ENCODE results near the gene HOOK2. TPM values are rescaled to one million over a fixed set of nuclear protein-coding genes. Genes with fewer than 3 reads are reported as not detected.

HOOK2 gene
- total RNA-seq, 1 experiment from 2014 or later, result 70.0 TPM

DNA sequence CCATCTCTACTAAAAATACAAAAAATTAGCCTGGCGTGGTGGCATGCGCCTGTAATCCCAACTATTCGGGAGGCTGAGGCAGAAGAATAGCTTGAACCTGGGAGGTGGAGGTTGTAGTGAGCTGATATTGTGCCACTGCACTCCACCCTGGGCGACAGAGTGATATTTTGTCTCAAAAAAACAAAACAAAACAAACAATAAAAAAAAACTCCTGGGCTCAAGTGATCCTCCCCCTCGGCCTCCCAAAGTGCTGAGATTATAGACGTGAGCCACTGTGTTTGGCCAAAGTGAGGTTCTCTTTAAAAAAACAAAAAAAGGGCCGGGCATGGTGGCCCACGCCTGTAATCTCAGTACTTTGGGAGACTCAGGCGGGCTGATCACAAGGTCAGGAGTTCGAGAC is 12.1 kb upstream of the HOOK2 start (continued):
- TF ChIP-seq USF2 (CRISPR knock-in tag; IDR thresholded peaks at IDR 0.05) (no peak), NFYB (CRISPR knock-in tag; conservative IDR thresholded peaks at IDR 0.05; ENCODE audit: low read depth) (no peak), ZNF232 (CRISPR knock-in tag; IDR thresholded peaks at IDR 0.05) (no peak), ZNF219 (CRISPR knock-in tag; IDR thresholded peaks at IDR 0.05; ENCODE audit: borderline replicate concordance) (no peak), EMX1 (CRISPR knock-in tag; IDR thresholded peaks at IDR 0.05) (no peak), ZNF396 (CRISPR knock-in tag; IDR thresholded peaks at IDR 0.05; ENCODE audit: borderline replicate concordance) (no peak)
- TF ChIP-seq, protein P1, sequence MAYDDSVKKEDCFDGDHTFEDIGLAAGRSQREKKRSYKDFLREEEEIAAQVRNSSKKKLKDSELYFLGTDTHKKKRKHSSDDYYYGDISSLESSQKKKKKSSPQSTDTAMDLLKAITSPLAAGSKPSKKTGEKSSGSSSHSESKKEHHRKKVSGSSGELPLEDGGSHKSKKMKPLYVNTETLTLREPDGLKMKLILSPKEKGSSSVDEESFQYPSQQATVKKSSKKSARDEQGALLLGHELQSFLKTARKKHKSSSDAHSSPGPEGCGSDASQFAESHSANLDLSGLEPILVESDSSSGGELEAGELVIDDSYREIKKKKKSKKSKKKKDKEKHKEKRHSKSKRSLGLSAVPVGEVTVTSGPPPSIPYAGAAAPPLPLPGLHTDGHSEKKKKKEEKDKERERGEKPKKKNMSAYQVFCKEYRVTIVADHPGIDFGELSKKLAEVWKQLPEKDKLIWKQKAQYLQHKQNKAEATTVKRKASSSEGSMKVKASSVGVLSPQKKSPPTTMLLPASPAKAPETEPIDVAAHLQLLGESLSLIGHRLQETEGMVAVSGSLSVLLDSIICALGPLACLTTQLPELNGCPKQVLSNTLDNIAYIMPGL (CRISPR knock-in tag; IDR thresholded peaks at IDR 0.05), result no peak

GRCh38 chr19:12786952-12787351 is 11.6 kb upstream of the HOOK2 start:
- no peaks in the 10 kb centered on the region for H3K36me3 Mint-ChIP-seq
- DNase-seq (ENCODE audit: low spot score) (no peak), ATAC-seq (no peak)
- H3K27ac Mint-ChIP-seq, result no peak overlapping the region
- peaks cover 11% of the 10 kb centered on the region for H3K27me3 Mint-ChIP-seq (ENCODE audit: low read depth)
- CTCF ChIA-PET, result interaction anchor here (1.0 to 3.4 kb wide), 4 partner anchors 9 to 64 kb away, joined by 3 to 29 read pairs (median 7); no protein-coding TSS in a partner anchor
- H3K4me1 Mint-ChIP-seq, result peaks cover 27% of the 10 kb centered on the region
- H3K9me3 Mint-ChIP-seq, result no peaks in the 10 kb centered on the region
- no peak overlapping the region for H3K4me3 Mint-ChIP-seq
- POLR2A ChIA-PET, result interaction anchor here (1.3 kb wide), 1 partner anchor 9 kb away, joined by 4 read pairs; no protein-coding TSS in a partner anchor
- no peak for TF ChIP-seq ZSCAN18 (CRISPR knock-in tag; IDR thresholded peaks at IDR 0.05)
- TF ChIP-seq MAX (CRISPR knock-in tag; IDR thresholded peaks at IDR 0.05), result no peak
- no peak for TF ChIP-seq MYBL2 (CRISPR knock-in tag; IDR thresholded peaks at IDR 0.05)
- no peak for TF ChIP-seq FOXP1 (CRISPR knock-in tag; IDR thresholded peaks at IDR 0.05; ENCODE audit: borderline replicate concordance)
- TF ChIP-seq, protein P2, sequence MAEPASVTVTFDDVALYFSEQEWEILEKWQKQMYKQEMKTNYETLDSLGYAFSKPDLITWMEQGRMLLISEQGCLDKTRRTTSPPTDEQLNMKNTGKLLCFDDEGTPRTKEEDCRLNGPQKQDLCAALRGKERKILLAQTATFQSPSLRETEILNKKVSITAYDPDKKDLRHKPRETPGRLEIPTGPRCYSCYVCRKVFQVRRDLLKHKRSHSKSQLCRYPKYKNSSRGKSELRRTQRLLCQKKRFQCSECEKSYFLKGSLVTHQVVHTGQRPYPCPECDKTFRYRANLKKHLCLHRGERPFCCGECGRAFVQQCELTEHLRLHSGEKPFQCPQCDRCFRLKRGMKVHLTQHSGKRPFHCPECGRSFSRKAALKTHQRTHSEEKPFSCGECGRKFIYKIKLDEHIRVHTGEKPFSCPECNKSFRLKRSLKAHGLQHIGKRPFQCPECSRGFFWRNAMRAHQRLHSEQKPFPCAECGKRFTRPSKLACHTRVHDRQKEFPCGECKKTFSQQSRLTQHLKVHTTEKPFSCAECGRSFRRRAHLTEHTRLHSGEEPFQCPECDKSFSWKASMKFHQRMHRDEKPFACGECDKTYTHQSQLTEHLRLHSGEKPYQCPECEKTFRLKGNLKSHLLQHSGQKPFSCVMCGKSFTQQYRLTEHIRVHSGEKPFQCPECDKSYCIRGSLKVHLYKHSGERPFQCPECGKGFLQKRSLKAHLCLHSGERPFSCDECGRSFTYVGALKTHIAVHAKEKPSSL (CRISPR knock-in tag; conservative IDR thresholded peaks at IDR 0.05), result no peak
- no peak for TF ChIP-seq ETV6 (CRISPR knock-in tag; IDR thresholded peaks at IDR 0.05)
- TF ChIP-seq ZBTB21 (CRISPR knock-in tag; IDR thresholded peaks at IDR 0.05; ENCODE audit: borderline replicate concordance), result no peak
- no peak for TF ChIP-seq ZNF671 (CRISPR knock-in tag; IDR thresholded peaks at IDR 0.05)
- TF ChIP-seq, protein P3, sequence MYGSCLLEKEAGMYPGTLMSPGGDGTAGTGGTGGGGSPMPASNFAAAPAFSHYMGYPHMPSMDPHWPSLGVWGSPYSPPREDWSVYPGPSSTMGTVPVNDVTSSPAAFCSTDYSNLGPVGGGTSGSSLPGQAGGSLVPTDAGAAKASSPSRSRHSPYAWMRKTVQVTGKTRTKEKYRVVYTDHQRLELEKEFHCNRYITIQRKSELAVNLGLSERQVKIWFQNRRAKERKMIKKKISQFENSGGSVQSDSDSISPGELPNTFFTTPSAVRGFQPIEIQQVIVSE (CRISPR knock-in tag; IDR thresholded peaks at IDR 0.05; ENCODE audit: borderline replicate concordance), result no peak
- TF ChIP-seq, protein P4, sequence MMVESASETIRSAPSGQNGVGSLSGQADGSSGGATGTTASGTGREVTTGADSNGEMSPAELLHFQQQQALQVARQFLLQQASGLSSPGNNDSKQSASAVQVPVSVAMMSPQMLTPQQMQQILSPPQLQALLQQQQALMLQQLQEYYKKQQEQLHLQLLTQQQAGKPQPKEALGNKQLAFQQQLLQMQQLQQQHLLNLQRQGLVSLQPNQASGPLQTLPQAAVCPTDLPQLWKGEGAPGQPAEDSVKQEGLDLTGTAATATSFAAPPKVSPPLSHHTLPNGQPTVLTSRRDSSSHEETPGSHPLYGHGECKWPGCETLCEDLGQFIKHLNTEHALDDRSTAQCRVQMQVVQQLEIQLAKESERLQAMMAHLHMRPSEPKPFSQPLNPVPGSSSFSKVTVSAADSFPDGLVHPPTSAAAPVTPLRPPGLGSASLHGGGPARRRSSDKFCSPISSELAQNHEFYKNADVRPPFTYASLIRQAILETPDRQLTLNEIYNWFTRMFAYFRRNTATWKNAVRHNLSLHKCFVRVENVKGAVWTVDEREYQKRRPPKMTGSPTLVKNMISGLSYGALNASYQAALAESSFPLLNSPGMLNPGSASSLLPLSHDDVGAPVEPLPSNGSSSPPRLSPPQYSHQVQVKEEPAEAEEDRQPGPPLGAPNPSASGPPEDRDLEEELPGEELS (CRISPR knock-in tag; IDR thresholded peaks at IDR 0.05), result no peak
- no peak for TF ChIP-seq SMAD3 (CRISPR knock-in tag; IDR thresholded peaks at IDR 0.05; ENCODE audit: borderline replicate concordance)
- no peak for TF ChIP-seq AR (CRISPR knock-in tag; IDR thresholded peaks at IDR 0.05)
